HEK293T (cell line): ENCODE data around the gene SCRN1.

Experiments
- CTCF ChIA-PET: fragments of 350-600 bp; formaldehyde crosslinking; extraction: SDS; loops from one replicate; lab custom pipeline; 2021; ENCODE audit warnings: antibody characterized with exemption, inconsistent platforms; lab: Yijun Ruan, JAX
- POLR2A ChIA-PET: fragments of 350-600 bp; formaldehyde crosslinking; extraction: SDS; loops from one replicate; lab custom pipeline; 2020; ENCODE audit warnings: antibody characterized with exemption, inconsistent platforms; lab: Yijun Ruan, JAX
- DNase-seq: peaks from one replicate; pipeline ENCODE4 v3.0.0; 2012; ENCODE audit warnings: mixed read lengths; ENCODE audit errors: extremely low spot score
- ARNT ChIP-seq: fragments of 450-650 bp; IDR thresholded peaks from 2 replicates; pipeline ENCODE4 v1.6.1; 2017; ENCODE audit warnings: mild to moderate bottlenecking
- BHLHE40 ChIP-seq: fragments of 450-650 bp; IDR thresholded peaks from 2 replicates; pipeline ENCODE4 v1.6.1; 2016; ENCODE audit warnings: mild to moderate bottlenecking, moderate library complexity, borderline replicate concordance
- CTBP1 ChIP-seq: fragments of 450-650 bp; IDR thresholded peaks from 2 replicates; pipeline ENCODE4 v1.6.1; 2016; ENCODE audit warnings: borderline replicate concordance
- ELF4 ChIP-seq: fragments of 450-650 bp; IDR thresholded peaks from 2 replicates; pipeline ENCODE4 v1.6.1; 2017; ENCODE audit warnings: antibody characterized with exemption
- FOXA1 ChIP-seq: fragments of 450-650 bp; IDR thresholded peaks from 2 replicates; pipeline ENCODE4 v1.6.1; 2016; ENCODE audit warnings: mild to moderate bottlenecking
- FOXK2 ChIP-seq: fragments of 450-650 bp; IDR thresholded peaks from 2 replicates; pipeline ENCODE4 v1.6.1; 2016; ENCODE audit warnings: mild to moderate bottlenecking
- FOXM1 ChIP-seq: fragments of 450-650 bp; IDR thresholded peaks from 2 replicates; pipeline ENCODE4 v1.6.1; 2017; ENCODE audit warnings: mild to moderate bottlenecking, borderline replicate concordance
- HDGF ChIP-seq: fragments of 450-650 bp; IDR thresholded peaks from 2 replicates; pipeline ENCODE4 v1.6.1; 2017; ENCODE audit warnings: antibody characterized with exemption, borderline replicate concordance
- L3MBTL2 ChIP-seq: fragments of 450-650 bp; conservative IDR thresholded peaks from 2 replicates; pipeline ENCODE4 v1.6.1; 2016; ENCODE audit warnings: mild to moderate bottlenecking
- LEF1 ChIP-seq: fragments of 450-650 bp; IDR thresholded peaks from 2 replicates; pipeline ENCODE4 v1.6.1; 2017; ENCODE audit warnings: mild to moderate bottlenecking, borderline replicate concordance
- NFRKB ChIP-seq: fragments of 450-650 bp; IDR thresholded peaks from 2 replicates; pipeline ENCODE4 v1.6.1; 2016; ENCODE audit warnings: mild to moderate bottlenecking, moderate library complexity
- SP1 ChIP-seq: fragments of 450-650 bp; IDR thresholded peaks from 2 replicates; pipeline ENCODE4 v1.6.1; 2017
- SUZ12 ChIP-seq: fragments of 450-650 bp; IDR thresholded peaks from 2 replicates; pipeline ENCODE4 v1.6.1; 2016; ENCODE audit warnings: mild to moderate bottlenecking
- TARDBP ChIP-seq: fragments of 450-650 bp; IDR thresholded peaks from 2 replicates; pipeline ENCODE4 v1.6.1; 2016
- ZNF384 ChIP-seq: fragments of 450-650 bp; IDR thresholded peaks from 2 replicates; pipeline ENCODE4 v1.6.1; 2016
- TF ChIP-seq, protein P1 (sequence below): fragments of 450-650 bp; IDR thresholded peaks from 2 replicates; pipeline ENCODE4 v1.6.1; 2016

SCRN1 gene

DNA sequence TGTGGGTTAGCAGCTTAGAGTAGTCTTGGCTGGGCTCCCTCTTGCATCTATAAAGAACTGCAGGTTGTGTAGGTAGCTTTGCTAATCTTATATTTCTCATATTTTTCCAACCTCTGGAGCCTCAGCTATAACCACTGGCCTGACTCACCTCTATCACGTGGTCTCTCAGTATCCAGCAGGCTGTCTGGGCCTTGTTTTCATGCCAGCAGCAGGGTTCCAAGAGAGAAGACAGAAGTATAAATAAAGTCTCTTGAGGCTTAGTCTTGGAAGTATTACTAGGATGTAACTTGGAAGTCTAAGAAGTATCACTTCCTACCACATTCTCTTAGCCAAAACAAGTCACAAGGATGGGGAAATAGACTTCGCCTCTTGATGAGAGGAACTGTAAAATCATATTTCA, 110.0 kb downstream of the SCRN1 start:
- ChIA-PET POLR2A (no interaction called here), CTCF (no interaction called here)
- no peak for DNase-seq
- TF ChIP-seq CTBP1: no peak
- TF ChIP-seq, protein P1, sequence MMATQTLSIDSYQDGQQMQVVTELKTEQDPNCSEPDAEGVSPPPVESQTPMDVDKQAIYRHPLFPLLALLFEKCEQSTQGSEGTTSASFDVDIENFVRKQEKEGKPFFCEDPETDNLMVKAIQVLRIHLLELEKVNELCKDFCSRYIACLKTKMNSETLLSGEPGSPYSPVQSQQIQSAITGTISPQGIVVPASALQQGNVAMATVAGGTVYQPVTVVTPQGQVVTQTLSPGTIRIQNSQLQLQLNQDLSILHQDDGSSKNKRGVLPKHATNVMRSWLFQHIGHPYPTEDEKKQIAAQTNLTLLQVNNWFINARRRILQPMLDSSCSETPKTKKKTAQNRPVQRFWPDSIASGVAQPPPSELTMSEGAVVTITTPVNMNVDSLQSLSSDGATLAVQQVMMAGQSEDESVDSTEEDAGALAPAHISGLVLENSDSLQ: no peak
- TF ChIP-seq FOXK2: no peak
- no peak for TF ChIP-seq SUZ12
- TF ChIP-seq FOXA1: no peak
- TF ChIP-seq SP1: no peak
- TF ChIP-seq NFRKB: no peak
- TF ChIP-seq BHLHE40: no peak
- no peak for TF ChIP-seq L3MBTL2
- no peak for TF ChIP-seq FOXM1
- TF ChIP-seq ARNT: no peak
- no peak for TF ChIP-seq TARDBP

DNA sequence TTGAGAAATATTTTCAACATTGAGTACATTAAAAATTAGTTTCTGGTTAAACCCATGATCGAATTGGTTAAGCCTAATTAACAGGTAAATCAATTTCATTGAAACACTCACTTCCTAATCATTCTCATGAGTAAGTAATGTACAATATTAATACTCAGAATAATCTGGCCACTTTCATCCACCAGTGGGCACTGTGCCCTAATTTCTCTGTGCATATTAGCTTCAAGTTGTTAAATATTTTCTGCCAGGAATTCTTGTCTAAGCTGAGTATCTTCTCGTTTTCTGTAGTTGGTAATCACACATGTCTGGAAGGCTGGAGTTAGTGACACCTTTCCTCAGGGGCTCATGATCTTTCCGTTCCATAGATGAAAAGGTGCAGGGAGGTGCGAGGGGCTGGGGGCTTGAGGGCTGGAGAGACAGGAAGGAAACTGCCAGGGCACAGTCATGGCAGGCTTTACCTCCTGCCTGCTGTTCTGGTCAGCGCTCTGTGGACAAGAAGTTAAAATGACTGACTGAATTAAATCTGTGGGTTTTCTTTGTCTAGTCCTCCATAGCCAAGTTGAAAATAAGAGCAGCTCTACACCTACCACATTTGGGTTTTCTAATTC, 111.4 kb downstream of the SCRN1 start:
- TF ChIP-seq ELF4: no peak
- DNase-seq: no peak
- CTCF ChIA-PET: no interaction called here
- POLR2A ChIA-PET: no interaction called here

DNA sequence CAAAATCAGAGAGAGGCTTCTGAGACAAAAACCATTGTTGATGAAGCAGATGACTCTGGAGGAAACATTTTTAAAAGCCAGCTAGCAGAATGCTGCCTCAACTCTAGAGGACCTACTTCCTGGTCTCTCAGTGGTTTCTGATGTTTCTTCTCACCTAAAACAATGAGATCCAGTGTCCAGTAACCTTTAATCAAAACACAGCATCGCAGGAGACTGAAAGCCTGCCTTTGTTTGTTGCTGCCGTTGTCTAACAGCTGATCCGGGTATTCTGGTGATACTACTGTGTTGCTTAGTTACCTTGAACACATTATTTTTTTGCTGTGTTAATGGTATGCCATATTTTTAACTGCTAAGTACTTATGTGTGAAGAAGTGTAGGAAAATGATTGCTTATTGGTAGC, 112.4 kb downstream of the SCRN1 start:
- DNase-seq: no peak
- POLR2A ChIA-PET: no interaction called here
- CTCF ChIA-PET: no interaction called here
- no peak for TF ChIP-seq NFRKB
- TF ChIP-seq BHLHE40: no peak
- no peak for TF ChIP-seq FOXK2
- no peak for TF ChIP-seq ELF4
- TF ChIP-seq TARDBP: no peak
- no peak for TF ChIP-seq SP1
- TF ChIP-seq FOXM1: no peak
- no peak for TF ChIP-seq FOXA1
- TF ChIP-seq, protein P1: no peak
- TF ChIP-seq L3MBTL2: no peak
- no peak for TF ChIP-seq LEF1
- TF ChIP-seq CTBP1: no peak
- no peak for TF ChIP-seq HDGF
- TF ChIP-seq SUZ12: no peak

DNA sequence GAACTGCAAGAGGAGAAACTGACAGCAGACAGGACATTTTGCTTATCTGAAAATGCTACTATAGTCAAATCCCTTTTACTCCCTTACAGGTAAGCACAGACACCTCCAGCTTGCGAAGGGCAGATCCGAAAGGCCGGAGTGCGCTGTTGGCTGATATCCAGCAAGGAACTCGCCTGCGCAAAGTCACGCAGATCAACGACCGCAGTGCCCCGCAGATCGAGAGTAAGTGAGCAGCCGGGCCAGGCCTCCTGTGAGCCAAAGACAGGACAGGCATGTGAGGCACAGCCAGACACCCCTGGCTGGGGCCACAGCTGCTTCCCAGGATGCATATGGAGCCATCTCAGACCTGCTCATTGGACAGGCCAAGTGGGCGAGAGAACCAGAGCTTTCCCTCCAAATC, 113.9 kb downstream of the SCRN1 start:
- no peak for TF ChIP-seq BHLHE40
- TF ChIP-seq ELF4: no peak
- TF ChIP-seq L3MBTL2: no peak
- TF ChIP-seq FOXA1: no peak
- no peak for TF ChIP-seq TARDBP
- no peak for TF ChIP-seq SP1
- TF ChIP-seq LEF1: no peak
- TF ChIP-seq, protein P1: no peak
- no peak for TF ChIP-seq FOXM1
- no peak for TF ChIP-seq SUZ12
- TF ChIP-seq ARNT: no peak
- TF ChIP-seq HDGF: no peak
- no peak for TF ChIP-seq CTBP1
- TF ChIP-seq FOXK2: no peak
- no peak for TF ChIP-seq NFRKB
- no peak for TF ChIP-seq ZNF384
- CTCF ChIA-PET: no interaction called here
- POLR2A ChIA-PET: no interaction called here
- DNase-seq: no peak

DNA sequence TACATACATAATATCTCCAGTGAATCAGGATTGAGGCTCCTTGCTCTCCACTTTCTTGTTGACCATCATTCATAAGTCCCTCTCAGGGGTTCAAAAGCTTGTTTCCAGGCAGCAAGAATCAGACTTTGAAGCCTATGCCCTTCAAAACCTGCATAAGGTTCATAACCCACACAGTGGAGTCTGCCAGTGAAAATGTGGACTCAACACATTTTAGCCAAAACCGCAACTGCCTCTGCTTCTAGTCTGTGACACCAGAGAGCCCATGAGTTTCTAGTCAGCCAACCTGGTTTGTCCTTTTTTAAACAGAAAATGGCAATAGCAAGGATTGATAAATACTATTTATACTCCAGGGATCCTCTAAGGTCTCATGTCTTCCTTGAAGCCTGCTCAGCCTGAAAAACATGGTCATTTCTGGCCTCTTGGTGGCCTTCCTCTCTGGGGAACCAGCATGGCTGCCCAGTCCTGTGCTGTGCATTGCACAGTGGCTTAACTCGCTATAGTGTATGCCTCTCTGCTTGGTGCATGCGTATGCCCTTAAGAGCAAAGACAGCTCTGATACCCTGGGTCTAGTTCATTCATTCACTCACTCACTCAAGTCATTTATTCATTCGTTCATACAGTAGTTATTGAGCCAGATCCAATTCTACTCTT, 115.8 kb downstream of the SCRN1 start:
- no peak for DNase-seq
- ChIA-PET CTCF (no interaction called here), POLR2A (no interaction called here)
- no peak for TF ChIP-seq CTBP1

DNA sequence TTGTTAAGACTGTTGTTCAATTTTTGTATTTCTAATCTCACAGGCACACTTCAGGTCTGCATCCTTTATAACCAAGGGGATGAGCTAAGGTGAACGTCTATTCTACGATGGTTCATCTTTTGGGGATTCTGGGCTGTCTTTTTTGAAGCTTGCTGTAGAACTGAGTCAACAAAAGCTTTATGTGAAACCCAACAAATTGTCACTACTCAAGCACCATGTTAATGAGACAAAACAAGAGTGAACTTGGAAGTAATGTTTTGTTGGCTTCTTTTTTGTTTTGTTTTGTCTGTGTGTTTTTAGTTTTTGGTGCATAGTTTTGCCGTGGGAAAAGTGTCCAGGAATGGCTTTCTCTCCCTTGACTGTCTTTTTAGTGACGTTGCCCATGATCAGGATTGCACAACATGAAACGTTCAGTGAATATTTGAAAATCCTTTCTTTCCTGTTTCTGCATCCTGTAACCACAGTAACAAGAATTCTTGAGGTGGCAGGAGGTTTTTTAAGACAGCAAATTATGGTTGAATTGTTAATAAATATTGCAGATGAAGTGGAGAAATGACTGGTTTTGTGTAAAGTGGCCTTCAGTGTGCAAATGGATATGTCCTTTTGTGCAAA, 117.7 kb downstream of the SCRN1 start:
- no peak for TF ChIP-seq NFRKB
- TF ChIP-seq, protein P1: no peak
- TF ChIP-seq L3MBTL2: no peak
- TF ChIP-seq BHLHE40: no peak
- no peak for TF ChIP-seq ELF4
- TF ChIP-seq FOXK2: no peak
- TF ChIP-seq SP1: no peak
- TF ChIP-seq FOXA1: no peak
- no peak for TF ChIP-seq HDGF
- no peak for TF ChIP-seq SUZ12
- no peak for TF ChIP-seq CTBP1
- TF ChIP-seq FOXM1: no peak
- no peak for TF ChIP-seq ARNT
- CTCF ChIA-PET: no interaction called here
- DNase-seq: no peak
- POLR2A ChIA-PET: no interaction called here
